GM19452 (cell line): ENCODE measurements around the gene PLXNA2.

Experiments
- ATAC-seq: cut with Tn5 transposase; IDR thresholded peaks from one replicate; pipeline ENCODE4 v1.9.1; 2021; ENCODE audit not compliant: unreplicated experiment

Gene PLXNA2

DNA sequence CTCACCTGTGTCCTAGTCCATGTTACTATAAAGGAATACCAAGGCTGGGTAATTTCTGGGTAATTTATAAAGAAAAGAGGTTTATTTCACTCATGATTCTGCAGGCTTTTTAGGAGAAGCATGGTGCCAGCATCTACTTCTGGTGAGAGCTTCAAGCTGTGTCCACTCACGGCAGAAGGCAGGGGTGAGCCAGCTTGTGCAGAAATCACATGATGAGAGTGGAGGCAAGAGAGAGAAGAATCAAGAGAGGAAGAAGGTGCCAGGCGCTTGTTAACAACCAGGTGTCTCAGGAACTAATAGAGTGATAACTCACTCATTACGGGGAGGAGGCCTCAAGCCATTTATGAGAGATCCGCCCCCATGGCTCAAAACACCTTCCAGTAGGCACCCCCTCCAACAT is 265.7 kb downstream of the PLXNA2 start:
- no peak for ATAC-seq

- no peak for ATAC-seq
These were observed 266.3 kb downstream of the PLXNA2 start for GRCh38 chr1:207977876-207978275.

DNA sequence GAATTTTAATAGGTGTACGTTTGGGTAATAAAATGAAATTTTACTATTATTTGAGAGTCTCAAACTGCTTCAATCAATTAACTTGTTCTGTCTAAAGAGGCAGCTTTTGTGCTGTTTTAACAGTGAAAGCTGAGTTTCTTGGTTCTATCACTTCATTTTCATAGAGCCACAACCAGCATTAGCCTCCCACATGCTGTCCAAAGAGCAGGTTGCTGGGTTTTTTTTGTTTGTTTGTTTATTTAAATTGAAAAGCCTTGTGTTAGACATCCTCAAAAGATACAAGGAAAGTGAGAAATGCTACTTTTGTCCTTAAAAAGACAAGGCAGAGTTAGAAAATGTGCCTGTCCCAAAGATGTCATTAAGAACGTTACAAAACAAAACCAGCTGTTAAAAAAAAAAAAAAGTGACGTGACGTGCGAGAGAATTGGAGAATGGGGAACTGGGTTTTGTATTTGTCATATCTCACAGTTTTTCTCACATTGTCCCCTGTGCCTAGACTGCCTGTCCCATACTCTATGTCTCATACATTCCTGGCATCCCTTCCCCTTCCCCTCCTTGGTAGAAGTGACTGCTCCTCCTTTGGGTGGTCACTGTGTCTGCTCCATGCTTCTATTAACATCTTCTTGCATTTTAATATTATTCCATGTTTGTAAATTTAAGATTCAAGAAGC is 270.2 kb downstream of the PLXNA2 start:
- no peak for ATAC-seq

- no peak for ATAC-seq
These were observed 271.8 kb downstream of the PLXNA2 start for GRCh38 chr1:207972337-207972736.
